HG03025 (cell line): ENCODE data around the gene SV2B.
"Not testable (repeated sequence)": the region's sequence is repeated elsewhere in the genome, so short reads cannot be mapped to it uniquely, and the experiment has no call there.

ENCODE experiments used
- ATAC-seq: cut with Tn5 transposase; IDR thresholded peaks from one replicate; pipeline ENCODE4 v1.9.1; 2021; ENCODE audit warnings: mild to moderate bottlenecking, moderate library complexity; ENCODE audit not compliant: unreplicated experiment, low FRiP score

Gene SV2B

DNA sequence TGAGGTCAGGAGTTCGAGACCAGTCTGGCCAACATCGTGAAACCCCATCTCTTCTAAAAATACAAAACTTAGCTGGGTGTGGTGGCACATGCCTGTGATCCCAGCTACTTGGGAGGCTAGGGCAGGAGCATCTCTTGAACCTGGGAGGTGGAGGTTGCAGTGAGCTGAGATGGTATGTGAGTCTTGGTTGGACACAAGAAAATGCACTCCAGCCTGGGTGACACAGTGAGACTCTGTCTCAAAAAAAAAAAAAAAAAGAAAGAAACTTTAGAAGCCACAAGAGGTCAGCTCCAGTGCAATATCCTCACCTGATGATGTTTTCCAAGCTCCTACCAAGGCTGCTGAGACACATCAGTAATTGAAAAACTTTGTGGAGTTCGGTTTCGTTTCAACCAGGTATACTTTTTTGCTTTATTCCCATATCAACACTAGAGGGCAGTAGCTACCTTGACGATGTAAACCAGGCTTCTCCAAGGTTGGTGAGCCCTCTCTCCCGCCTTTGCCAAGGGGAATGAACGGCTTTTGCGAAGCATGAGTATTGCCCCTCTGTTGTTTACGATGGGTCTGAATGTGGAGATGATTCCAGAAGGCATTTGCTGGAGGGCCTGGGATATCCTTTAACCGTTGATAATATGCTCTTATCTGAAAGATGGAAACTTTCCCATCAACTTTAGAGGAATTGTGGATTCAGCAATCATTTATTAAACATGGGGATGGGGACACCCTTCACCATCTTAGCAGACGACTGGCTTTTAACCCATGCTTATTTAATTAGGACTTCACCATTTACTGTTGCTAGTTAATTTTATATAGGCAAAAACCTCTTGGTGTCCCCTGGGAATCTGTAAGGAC lies 202.8 kb downstream of the SV2B start:
- ATAC-seq: no peak

DNA sequence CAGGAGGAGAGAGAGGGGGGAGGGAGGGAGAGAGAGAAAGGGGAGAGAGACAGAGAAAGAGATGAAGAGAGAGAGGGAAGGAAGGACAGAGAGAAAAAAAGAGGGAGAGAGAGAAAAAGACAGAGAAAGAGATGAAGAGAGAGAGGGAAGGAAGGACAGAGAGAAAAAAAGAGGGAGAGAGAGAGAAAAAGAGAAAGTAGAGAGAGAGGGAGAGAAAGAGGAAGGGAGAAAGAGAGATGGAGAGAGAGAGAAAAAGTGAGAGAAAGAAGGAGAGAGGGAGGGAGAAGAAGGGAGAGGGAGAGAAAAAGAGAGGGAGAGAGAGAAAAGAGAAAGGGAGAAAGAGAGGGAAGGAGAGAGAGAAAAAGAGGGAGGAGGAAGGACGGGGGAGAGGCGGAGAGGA lies 204.2 kb downstream of the SV2B start:
- ATAC-seq: no peak

- no peak for ATAC-seq
Measured at GRCh38 chr15:91304786-91305185, 204.7 kb downstream of the SV2B start.

DNA sequence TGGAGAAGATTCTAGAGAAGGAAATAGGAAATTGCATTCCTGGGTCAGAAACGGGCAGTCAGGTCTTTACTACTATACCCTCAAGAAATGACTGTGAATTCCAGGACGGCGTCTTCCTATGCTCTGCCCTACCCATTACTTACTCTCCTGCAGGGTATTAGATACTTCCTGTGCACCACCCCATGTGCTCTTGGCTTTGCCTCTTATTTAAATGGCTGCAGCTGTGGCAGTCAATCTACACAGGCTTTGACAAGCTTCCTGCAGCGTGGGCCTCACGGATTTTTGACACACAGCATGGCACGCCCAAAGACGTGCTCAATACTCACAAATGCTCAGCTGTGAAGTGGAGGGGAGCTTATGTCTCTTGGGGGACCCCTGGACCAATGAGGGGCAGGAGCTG lies 206.1 kb downstream of the SV2B start:
- no peak for ATAC-seq

GRCh38 chr15:91307601-91308000 lies 207.5 kb downstream of the SV2B start:
- ATAC-seq: no peak

- ATAC-seq: no peak
Measured at GRCh38 chr15:91308199-91308598, 208.1 kb downstream of the SV2B start.

DNA sequence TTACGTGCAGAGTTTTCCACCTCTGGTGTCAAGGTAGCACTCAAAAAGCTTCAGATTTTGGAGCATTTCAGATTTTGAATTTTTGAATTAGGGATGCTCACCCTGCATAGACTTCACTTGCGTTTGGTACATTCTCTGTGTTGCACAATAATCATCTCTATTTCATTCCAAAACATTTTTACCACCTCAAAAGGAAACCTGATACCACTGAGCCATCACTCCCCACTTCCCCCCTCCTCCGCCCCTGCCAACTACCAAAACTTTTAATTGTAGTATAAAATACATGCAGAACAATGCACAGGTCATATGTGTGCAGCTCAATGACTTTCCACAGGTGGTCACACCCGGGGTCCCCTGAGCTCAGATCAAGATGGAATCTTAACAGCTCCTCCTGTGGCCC lies 208.8 kb downstream of the SV2B start:
- ATAC-seq: no peak

GRCh38 chr15:91311986-91312385 lies 211.9 kb downstream of the SV2B start:
- no peak for ATAC-seq

DNA sequence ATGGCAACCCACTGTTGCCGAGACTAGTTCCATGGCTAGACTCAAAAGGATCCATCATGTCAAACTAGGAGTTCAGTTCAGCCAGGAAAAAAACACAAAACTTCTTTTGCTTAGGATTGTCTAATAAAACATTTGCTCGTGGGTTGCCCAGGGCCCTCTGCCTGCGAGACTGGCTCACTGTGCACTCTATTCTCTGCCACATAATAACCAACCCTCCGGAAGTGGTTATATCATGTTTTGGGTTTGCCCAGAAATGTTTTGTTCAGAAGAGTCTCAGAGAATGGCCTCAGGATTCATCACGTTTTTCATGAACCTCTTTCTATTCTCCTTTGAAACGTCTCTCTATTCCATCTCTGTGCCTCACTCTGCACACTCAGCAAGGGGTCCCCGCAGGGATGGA lies 216.1 kb downstream of the SV2B start:
- no peak for ATAC-seq

DNA sequence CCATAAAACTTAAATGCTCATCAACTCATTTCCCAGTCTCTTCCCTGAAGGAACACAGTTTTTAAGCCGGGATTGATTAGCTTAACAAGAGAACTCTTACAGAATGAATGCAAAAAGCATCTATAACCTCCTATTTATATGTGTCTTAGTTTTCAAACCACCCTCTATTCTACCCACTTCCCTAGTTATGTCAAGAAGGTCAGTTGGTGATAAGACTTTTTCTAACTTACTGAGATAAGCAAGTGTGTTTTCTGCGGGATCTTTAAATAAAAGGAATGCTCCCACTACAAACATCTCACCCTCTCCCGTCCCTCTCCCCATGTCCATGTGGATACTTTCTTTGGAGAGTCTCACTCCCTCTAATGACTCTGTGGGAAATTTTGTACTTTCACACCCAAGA lies 218.5 kb downstream of the SV2B start:
- no peak for ATAC-seq

DNA sequence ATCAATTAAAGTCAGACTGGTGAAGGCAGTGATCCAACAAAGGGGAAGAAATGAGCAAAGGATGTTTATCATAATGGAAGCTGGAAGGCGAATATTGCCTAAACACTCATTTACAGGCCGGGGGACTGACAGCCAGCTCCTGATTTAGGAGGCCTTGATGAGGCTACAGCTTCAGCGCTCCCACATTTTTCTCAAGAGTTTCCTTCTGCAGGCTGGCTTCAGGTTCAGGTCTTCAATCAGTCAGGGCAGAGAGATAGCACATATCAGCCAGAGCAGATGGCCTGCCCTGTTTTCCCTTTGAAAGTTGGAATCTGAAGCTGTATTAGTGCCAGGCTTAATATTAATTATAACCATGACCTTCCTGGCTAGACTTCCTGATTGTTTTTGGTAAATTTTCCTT lies 218.9 kb downstream of the SV2B start:
- no peak for ATAC-seq

DNA sequence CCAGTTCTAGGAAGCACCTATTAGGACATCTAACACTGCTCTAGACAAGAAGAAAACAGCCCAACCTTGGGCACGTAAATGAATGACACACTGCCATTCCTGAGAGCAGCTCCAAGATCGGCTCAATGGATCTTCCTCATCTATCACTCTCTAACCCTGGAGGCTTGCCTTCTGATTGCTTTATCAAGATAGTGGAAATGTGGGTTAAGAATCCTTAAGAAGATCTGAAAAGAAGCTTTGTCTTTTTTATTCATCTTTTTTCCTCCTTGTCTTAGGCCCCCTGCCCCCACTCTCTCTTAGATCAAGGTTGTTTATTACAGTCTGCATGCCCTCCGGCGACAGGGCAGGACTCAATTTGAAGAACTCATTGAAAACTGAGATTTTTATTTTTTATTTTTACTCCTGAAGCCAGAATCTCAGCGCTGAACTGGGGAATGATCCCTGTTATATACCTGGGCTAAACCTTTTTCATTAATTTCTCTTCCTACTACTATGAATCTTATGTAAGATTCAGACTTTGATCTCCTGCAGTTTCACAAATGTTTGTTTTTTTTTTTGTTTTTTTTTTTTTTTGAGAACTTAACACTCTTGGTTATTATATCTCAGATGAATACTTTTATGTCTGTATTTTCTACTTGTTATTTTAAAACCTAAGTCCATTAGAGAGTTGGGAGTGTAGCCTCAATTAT lies 219.5 kb downstream of the SV2B start:
- ATAC-seq: no peak

GRCh38 chr15:91320101-91320500 lies 220.0 kb downstream of the SV2B start:
- no peak for ATAC-seq

- ATAC-seq: no peak
Measured at GRCh38 chr15:91329914-91330313, 229.9 kb downstream of the SV2B start.

- no peak for ATAC-seq
Measured at GRCh38 chr15:91331581-91331980, 231.5 kb downstream of the SV2B start.

- ATAC-seq: no peak
Measured at GRCh38 chr15:91335702-91336101, 235.6 kb downstream of the SV2B start.

DNA sequence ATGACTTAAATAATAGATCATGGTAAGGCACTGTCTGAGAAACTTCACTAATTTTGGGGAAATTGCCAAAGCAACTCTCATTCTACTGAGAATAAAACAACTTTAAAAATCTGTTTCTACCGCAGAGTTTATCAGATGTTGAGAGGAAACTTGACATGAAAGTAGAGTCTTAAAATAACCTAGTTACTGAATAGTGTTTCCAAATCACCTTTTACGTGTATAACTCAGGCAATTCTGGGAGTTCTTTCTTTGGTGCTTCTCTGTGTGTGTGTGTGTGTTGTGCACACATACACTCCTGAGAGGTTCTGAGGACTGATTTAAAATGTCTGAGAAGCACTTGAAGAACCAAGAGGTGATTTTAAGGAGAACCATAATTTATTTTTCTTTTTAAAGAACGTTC lies 236.6 kb downstream of the SV2B start:
- no peak for ATAC-seq

DNA sequence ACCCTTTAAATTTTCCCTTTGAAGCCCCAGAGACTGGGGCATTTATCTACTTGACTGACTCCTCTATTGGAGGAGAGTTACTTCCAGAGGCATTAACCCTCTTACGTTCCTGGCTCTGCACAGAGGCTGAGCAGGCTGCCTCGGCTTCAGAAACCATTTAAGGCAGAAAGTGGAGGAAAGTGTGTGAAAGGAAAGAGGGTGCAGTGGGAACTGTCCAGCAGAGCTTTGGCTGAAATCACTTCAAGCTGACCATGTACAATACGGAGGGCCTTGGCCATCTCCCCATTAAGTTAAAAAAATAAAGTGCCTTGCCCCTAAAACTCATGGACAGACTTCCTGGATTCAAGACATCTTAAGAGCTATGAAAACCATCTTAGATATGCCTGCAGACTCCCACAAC lies 238.7 kb downstream of the SV2B start:
- ATAC-seq: no peak

DNA sequence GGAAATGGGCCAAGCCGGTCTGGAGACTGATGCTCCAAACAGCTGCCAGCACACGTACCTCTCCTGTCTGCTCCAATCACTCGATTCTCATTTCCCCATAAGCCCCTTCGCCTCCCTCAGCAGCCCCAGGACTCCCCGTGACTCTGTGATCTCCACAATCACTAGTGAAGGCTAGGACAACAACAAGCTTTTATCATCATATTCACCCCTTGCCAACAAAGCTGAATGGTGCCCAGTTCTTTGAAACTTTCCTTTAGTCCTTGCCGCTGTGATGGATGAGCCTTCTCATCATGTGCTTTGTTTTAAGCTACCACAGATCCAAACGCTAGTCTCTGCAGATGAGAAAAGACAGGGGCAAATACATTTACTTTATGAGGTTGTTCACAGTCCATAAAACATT lies 242.0 kb downstream of the SV2B start:
- no peak for ATAC-seq

- not testable (repeated sequence) for ATAC-seq
Measured at GRCh38 chr15:91344912-91345311, 244.9 kb downstream of the SV2B start.

DNA sequence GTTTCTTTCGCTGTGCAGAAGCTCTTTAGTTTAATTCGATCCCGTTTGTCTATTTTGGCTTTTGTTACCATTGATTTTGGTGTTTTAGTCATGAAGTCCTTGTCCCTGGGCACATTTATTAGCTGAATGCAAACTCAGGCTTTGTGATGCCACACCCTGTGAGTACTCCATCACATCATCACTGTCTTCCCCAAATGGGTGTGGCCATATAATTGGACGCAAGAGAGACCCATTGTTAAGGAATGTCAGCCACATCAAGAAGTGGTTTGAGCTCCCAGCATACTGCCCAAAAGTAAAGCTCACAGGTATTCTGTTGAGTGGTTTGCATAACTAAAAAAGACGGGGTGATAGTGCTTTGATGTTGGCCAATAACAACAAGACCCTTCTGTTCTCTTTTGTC lies 245.7 kb downstream of the SV2B start:
- no peak for ATAC-seq

GRCh38 chr15:91346259-91346658 lies 246.2 kb downstream of the SV2B start:
- ATAC-seq: no peak
